ENCODE results near the gene PSORS1C1. TPM values are rescaled to one million over a fixed set of nuclear protein-coding genes. Genes with fewer than 3 reads are reported as not detected.

PSORS1C1 gene
- total and polyA plus RNA-seq, 9 donors = 0.45 to 7.8 (median 2.3) TPM

GRCh38 chr6:31132806-31133205 lies 18.2 kb downstream of the PSORS1C1 start:
- Histone ChIP-seq H3K36me3 (no peaks in the 10 kb centered on the region), H3K27ac (no peak overlapping the region), H3K4me1 (ENCODE audit: insufficient read depth) (no peaks in the 10 kb centered on the region), H3K9me3 (no peaks in the 10 kb centered on the region), H3K27me3 (no peaks in the 10 kb centered on the region), H3K4me3 (no peak overlapping the region)
- WGBS, 3 donors = 36 to 48% (median 44%) methylated on average over 6 of the region's 6 CpGs
- no peak for TF ChIP-seq EP300 (IDR thresholded peaks at IDR 0.05)
- TF ChIP-seq POLR2A (IDR thresholded peaks at IDR 0.05) = no peak
- no peak for TF ChIP-seq CTCF (IDR thresholded peaks at IDR 0.05)
- intact Hi-C loops (cut with DNase I) = no loop called here
- peak in 1 of 5 donors; percentile 13 for DNase-seq

GRCh38 chr6:31135710-31136109 lies 21.1 kb downstream of the PSORS1C1 start:
- Histone ChIP-seq H3K9me3 (no peaks in the 10 kb centered on the region), H3K36me3 (no peaks in the 10 kb centered on the region), H3K27me3 (no peaks in the 10 kb centered on the region), H3K4me1 (ENCODE audit: insufficient read depth) (no peaks in the 10 kb centered on the region), H3K4me3 (no peak overlapping the region), H3K27ac (no peak overlapping the region)
- intact Hi-C loops (cut with DNase I) = loop anchor here (2.0 to 5.0 kb wide), 3 partner anchors 57 to 233 kb away; no protein-coding TSS in a partner anchor
- TF ChIP-seq POLR2A (IDR thresholded peaks at IDR 0.05) (no peak), EP300 (IDR thresholded peaks at IDR 0.05) (no peak), CTCF (IDR thresholded peaks at IDR 0.05) (no peak)
- 82 to 89% (median 86%) methylated on average over 10 of the region's 10 CpGs for WGBS, 3 donors
- DNase-seq = no peak

GRCh38 chr6:31138982-31139381 lies 24.4 kb downstream of the PSORS1C1 start, which contains the start of gene PSORS1C2:
Gene PSORS1C2 (minus strand): TSS chr6:31139066. CDS start chr6:31139026, 40 bp downstream.
- intact Hi-C loops (cut with DNase I) = loop anchor here (5.0 kb wide), 2 partner anchors 53 to 228 kb away; no protein-coding TSS in a partner anchor

GRCh38 chr6:31139599-31139998 lies 25.0 kb downstream of the PSORS1C1 start:
- no peaks in the 10 kb centered on the region for H3K36me3 ChIP-seq
- no peak for TF ChIP-seq EP300 (IDR thresholded peaks at IDR 0.05)
- TF ChIP-seq POLR2A (IDR thresholded peaks at IDR 0.05) = no peak
- no peak for TF ChIP-seq CTCF (IDR thresholded peaks at IDR 0.05)
- H3K4me3 ChIP-seq = no peak overlapping the region
- DNase-seq = no peak
- no peaks in the 10 kb centered on the region for H3K4me1 ChIP-seq (ENCODE audit: insufficient read depth)
- no peaks in the 10 kb centered on the region for H3K9me3 ChIP-seq
- H3K27ac ChIP-seq = no peak overlapping the region
- intact Hi-C loops (cut with DNase I) = loop anchor here (5.0 kb wide), 2 partner anchors 53 to 228 kb away; no protein-coding TSS in a partner anchor
- 0 to 4% (median 2%) methylated on average over 4 of the region's 4 CpGs for WGBS, 3 donors
- H3K27me3 ChIP-seq = no peaks in the 10 kb centered on the region

More at GRCh38 chr6:31138982-31139381, 24.4 kb downstream of the PSORS1C1 start, which contains the start of gene PSORS1C2:
- Histone ChIP-seq H3K4me3 (no peak within 1 kb of the TSS), H3K9me3 (no peaks in the 10 kb centered on the region), H3K27ac (no peak within 1 kb of the TSS), H3K27me3 (no peaks in the 10 kb centered on the region), H3K4me1 (ENCODE audit: insufficient read depth) (no peaks in the 10 kb centered on the region), H3K36me3 (no peaks in the 10 kb centered on the region)
- DNase-seq = peak in 1 of 5 donors; percentile 23
- no peak for TF ChIP-seq CTCF (IDR thresholded peaks at IDR 0.05)
- 88 to 93% (median 91%) methylated on average over 4 of the region's 4 CpGs for WGBS, 3 donors

Data from ovary (tissue), 9 donors.